ENCODE data around the gene POU4F1. TPM values are rescaled to one million over a fixed set of nuclear protein-coding genes. Genes with fewer than 3 reads are reported as not detected.

The POU4F1 gene
- total and polyA plus RNA-seq, 2 experiments from 2014 or later: 0.03 to 0.05 TPM

DNA sequence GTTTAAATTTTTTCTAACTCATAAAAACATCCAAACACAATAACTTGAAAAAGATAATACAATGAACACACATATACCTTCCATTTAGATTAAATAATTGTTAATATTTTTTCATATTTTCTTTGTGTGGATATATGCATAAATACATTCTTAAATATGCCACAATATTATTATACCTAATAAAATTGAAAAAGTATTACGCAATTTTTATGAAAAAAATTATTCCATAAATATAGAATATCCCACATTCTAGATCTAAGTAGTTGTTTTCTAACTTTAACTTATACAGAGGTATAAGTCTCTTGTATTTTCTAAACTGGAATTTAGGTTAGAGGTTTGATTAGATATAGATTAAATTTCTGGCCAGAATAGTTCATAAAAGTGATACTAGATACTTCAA, 34.3 kb downstream of the POU4F1 start:
- ATAC-seq (no peak), DNase-seq (ENCODE audit: low spot score) (no peak)
- Mint-ChIP-seq H3K27ac (no peak overlapping the region), H3K4me1 (peaks cover 7% of the 10 kb centered on the region), H3K36me3 (ENCODE audit: low read depth) (no peaks in the 10 kb centered on the region), H3K27me3 (ENCODE audit: insufficient read depth, low read depth, poor library complexity) (no peaks in the 10 kb centered on the region), H3K9me3 (no peaks in the 10 kb centered on the region), H3K4me3 (no peak overlapping the region)
- no peaks in the 10 kb centered on the region for H3F3A ChIP-seq (replicated peaks; ENCODE audit: low read depth)
- no peak overlapping the region for H2AFZ ChIP-seq
- H3K27ac ChIP-seq (ENCODE audit: low read depth): no peak overlapping the region
- no peaks in the 10 kb centered on the region for H3K9me2 ChIP-seq (ENCODE audit: insufficient read depth)
- H3K4me2 ChIP-seq: no peak overlapping the region
- no peaks in the 10 kb centered on the region; the same call in 1 of the 2 replicates for H3K4me1 ChIP-seq (ENCODE audit: insufficient read depth)
- H4K20me1 ChIP-seq (replicated peaks; ENCODE audit: insufficient read depth): no peaks in the 10 kb centered on the region
- TF ChIP-seq EZH2 (IDR thresholded peaks at IDR 0.05; ENCODE audit: low read depth, unreplicated experiment) (no peak), NANOG (IDR thresholded peaks at IDR 0.05; ENCODE audit: borderline replicate concordance) (no peak), ZNF114 (CRISPR knock-in tag; IDR thresholded peaks at IDR 0.05) (no peak), CREB1 (CRISPR knock-in tag; IDR thresholded peaks at IDR 0.05; ENCODE audit: low read depth) (no peak)
- TF ChIP-seq, protein P1, sequence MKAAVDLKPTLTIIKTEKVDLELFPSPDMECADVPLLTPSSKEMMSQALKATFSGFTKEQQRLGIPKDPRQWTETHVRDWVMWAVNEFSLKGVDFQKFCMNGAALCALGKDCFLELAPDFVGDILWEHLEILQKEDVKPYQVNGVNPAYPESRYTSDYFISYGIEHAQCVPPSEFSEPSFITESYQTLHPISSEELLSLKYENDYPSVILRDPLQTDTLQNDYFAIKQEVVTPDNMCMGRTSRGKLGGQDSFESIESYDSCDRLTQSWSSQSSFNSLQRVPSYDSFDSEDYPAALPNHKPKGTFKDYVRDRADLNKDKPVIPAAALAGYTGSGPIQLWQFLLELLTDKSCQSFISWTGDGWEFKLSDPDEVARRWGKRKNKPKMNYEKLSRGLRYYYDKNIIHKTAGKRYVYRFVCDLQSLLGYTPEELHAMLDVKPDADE (IDR thresholded peaks at IDR 0.05): no peak
- TF ChIP-seq, protein P2, sequence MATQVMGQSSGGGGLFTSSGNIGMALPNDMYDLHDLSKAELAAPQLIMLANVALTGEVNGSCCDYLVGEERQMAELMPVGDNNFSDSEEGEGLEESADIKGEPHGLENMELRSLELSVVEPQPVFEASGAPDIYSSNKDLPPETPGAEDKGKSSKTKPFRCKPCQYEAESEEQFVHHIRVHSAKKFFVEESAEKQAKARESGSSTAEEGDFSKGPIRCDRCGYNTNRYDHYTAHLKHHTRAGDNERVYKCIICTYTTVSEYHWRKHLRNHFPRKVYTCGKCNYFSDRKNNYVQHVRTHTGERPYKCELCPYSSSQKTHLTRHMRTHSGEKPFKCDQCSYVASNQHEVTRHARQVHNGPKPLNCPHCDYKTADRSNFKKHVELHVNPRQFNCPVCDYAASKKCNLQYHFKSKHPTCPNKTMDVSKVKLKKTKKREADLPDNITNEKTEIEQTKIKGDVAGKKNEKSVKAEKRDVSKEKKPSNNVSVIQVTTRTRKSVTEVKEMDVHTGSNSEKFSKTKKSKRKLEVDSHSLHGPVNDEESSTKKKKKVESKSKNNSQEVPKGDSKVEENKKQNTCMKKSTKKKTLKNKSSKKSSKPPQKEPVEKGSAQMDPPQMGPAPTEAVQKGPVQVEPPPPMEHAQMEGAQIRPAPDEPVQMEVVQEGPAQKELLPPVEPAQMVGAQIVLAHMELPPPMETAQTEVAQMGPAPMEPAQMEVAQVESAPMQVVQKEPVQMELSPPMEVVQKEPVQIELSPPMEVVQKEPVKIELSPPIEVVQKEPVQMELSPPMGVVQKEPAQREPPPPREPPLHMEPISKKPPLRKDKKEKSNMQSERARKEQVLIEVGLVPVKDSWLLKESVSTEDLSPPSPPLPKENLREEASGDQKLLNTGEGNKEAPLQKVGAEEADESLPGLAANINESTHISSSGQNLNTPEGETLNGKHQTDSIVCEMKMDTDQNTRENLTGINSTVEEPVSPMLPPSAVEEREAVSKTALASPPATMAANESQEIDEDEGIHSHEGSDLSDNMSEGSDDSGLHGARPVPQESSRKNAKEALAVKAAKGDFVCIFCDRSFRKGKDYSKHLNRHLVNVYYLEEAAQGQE (IDR thresholded peaks at IDR 0.05; ENCODE audit: unreplicated experiment): no peak
- H3K36me3 ChIP-seq (ENCODE audit: insufficient read depth): no peaks in the 10 kb centered on the region
- no peaks in the 10 kb centered on the region for H3K27me3 ChIP-seq (ENCODE audit: insufficient read depth)
- no peak overlapping the region for H3K4me3 ChIP-seq
- no peaks in the 10 kb centered on the region for H3K79me2 ChIP-seq (replicated peaks; ENCODE audit: insufficient read depth)

DNA sequence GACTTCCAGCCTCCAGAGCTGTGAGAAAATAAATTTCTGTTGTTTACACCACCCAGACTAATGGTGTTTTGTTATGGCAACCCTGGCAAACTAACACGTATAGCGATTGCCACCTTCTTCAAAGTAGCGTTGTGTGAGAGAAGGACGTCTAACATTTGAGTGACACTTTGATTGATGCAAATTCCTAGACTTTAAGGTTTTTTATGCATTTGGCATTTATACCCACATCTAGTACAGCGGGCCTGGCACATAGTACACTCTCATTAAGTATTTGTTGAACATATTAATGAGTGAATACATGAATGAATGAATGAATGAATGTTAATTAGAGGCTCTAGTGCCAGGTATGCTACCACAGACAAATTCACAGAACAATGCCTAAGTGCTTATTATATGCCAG, 36.7 kb downstream of the POU4F1 start:
- Mint-ChIP-seq H3K4me1 (peaks cover 3% of the 10 kb centered on the region), H3K27ac (no peak overlapping the region), H3K4me3 (no peak overlapping the region), H3K27me3 (ENCODE audit: insufficient read depth, low read depth, poor library complexity) (no peaks in the 10 kb centered on the region), H3K9me3 (no peaks in the 10 kb centered on the region), H3K36me3 (ENCODE audit: low read depth) (no peaks in the 10 kb centered on the region)
- no peaks in the 10 kb centered on the region for H3F3A ChIP-seq (replicated peaks; ENCODE audit: low read depth)
- no peaks in the 10 kb centered on the region; the same call in 1 of the 2 replicates for H4K20me1 ChIP-seq (replicated peaks; ENCODE audit: insufficient read depth)
- H3K36me3 ChIP-seq (ENCODE audit: insufficient read depth): no peaks in the 10 kb centered on the region
- DNase-seq (ENCODE audit: low spot score): no peak
- no peak overlapping the region for H3K4me2 ChIP-seq
- H3K4me1 ChIP-seq (ENCODE audit: insufficient read depth): no peaks in the 10 kb centered on the region
- H2AFZ ChIP-seq: no peak overlapping the region
- H3K79me2 ChIP-seq (replicated peaks; ENCODE audit: insufficient read depth): no peaks in the 10 kb centered on the region
- H3K4me3 ChIP-seq: no peak overlapping the region
- H3K27me3 ChIP-seq (ENCODE audit: insufficient read depth): no peaks in the 10 kb centered on the region
- TF ChIP-seq POLR2AphosphoS5 (IDR thresholded peaks at IDR 0.05; ENCODE audit: low read depth): no peak
- no peak for TF ChIP-seq ZNF114 (CRISPR knock-in tag; IDR thresholded peaks at IDR 0.05)
- no peak overlapping the region for H3K27ac ChIP-seq (ENCODE audit: low read depth)
- no peak for ATAC-seq
- no peaks in the 10 kb centered on the region for H3K9me2 ChIP-seq (ENCODE audit: insufficient read depth)
